Endodermal cell (in vitro differentiated cells): ENCODE data around the gene GPC6. TPM values are rescaled to one million over a fixed set of nuclear protein-coding genes. Genes with fewer than 3 reads are reported as not detected.

ENCODE experiments used
- DNase-seq: peaks from one replicate; pipeline ENCODE4 v3.0.0-alpha.2; 2017
- H3K27ac ChIP-seq: 2 replicates; pipeline ENCODE4 v1.5.1; 2013; ENCODE audit warnings: mild to moderate bottlenecking, low read depth, low read length, moderate library complexity
- H3K27me3 ChIP-seq: 2 replicates; pipeline ENCODE4 v1.6.1; 2013; ENCODE audit warnings: mild to moderate bottlenecking, low read length, moderate library complexity; ENCODE audit not compliant: insufficient read depth, control insufficient read depth, poor library complexity, severe bottlenecking
- H3K36me3 ChIP-seq: 2 replicates; pipeline ENCODE4 v1.7.0; 2013; ENCODE audit warnings: mild to moderate bottlenecking, low read length, moderate library complexity; ENCODE audit not compliant: control insufficient read depth, insufficient read depth
- H3K4me1 ChIP-seq: one replicate; pipeline ENCODE4 v1.7.0; 2013; ENCODE audit warnings: low read length; ENCODE audit not compliant: control insufficient read depth, insufficient read depth
- H3K4me3 ChIP-seq: 2 replicates; pipeline ENCODE4 v1.5.1; 2013; ENCODE audit warnings: mild to moderate bottlenecking, low read length, moderate library complexity
- H3K9ac ChIP-seq: 2 replicates; pipeline ENCODE4 v1.6.1; 2013; ENCODE audit warnings: mild to moderate bottlenecking, low read length, moderate library complexity; ENCODE audit not compliant: poor library complexity, severe bottlenecking; ENCODE audit errors: extremely low read depth
- H3K9me3 ChIP-seq: 2 replicates; pipeline ENCODE4 v1.6.1; 2013; ENCODE audit warnings: mild to moderate bottlenecking, low read length, moderate library complexity; ENCODE audit not compliant: control insufficient read depth
- H3K27ac Mint-ChIP-seq: 2 replicates; pipeline ENCODE4 v1.8.0; 2020; ENCODE audit warnings: mixed read lengths
- H3K27me3 Mint-ChIP-seq: 2 replicates; pipeline ENCODE4 v1.8.0; 2021; ENCODE audit warnings: mild to moderate bottlenecking, mixed read lengths; ENCODE audit not compliant: insufficient read depth
- H3K36me3 Mint-ChIP-seq: 2 replicates; pipeline ENCODE4 v1.8.0; 2020; ENCODE audit warnings: low read depth, mixed read lengths
- H3K4me1 Mint-ChIP-seq: 2 replicates; pipeline ENCODE4 v1.8.0; 2020; ENCODE audit warnings: mixed read lengths
- H3K4me3 Mint-ChIP-seq: 2 replicates; pipeline ENCODE4 v1.8.0; 2020; ENCODE audit warnings: mild to moderate bottlenecking, moderate library complexity, mixed read lengths
- H3K9me3 Mint-ChIP-seq: 2 replicates; pipeline ENCODE4 v1.8.0; 2020; ENCODE audit warnings: mild to moderate bottlenecking, mixed read lengths
- CTCF ChIP-seq: fragments of 200-600 bp; sonication (generic); conservative IDR thresholded peaks from 2 replicates; pipeline ENCODE4 v1.5.0; 2021; ENCODE audit warnings: antibody characterized with exemption, mild to moderate bottlenecking
- whole genome bisulfite sequencing, 2 experiments: methylation state at CpG; one replicate each; pipeline versions ENCODE4 v1.1.5 to v1.1.7; 2013; ENCODE audit warnings: missing lambda C conversion rate in 2 of 2, mixed read lengths in 1 of 2; ENCODE audit not compliant: insufficient coverage in 1 of 2, insufficient read length in 1 of 2; 5-methylcytosine and 5-hydroxymethylcytosine counted together
- total RNA-seq, 2 donors: library from RNA; stranded (reverse); fragmentation: NEBNext Ultra II Directional in 1 of 2; extraction: Animal tissue kit (Norgen Biotek cat#: 25700) in 1 of 2; gene quantifications; 2 replicates in 1 of 2; 3 replicates in 1 of 2; pipeline ENCODE4 v1.2.1, GENCODE V29; 2021

Gene GPC6
- total RNA-seq, 2 donors from 2014 or later: 69.6 to 80.4 TPM

- peaks cover 4% of the 10 kb centered on the region for H3K4me1 Mint-ChIP-seq
- Histone ChIP-seq H3K9me3 (no peaks in the 10 kb centered on the region), H3K36me3 (no peaks in the 10 kb centered on the region), H3K4me3 (no peak overlapping the region), H3K9ac (no peak overlapping the region), H3K27me3 (no peaks in the 10 kb centered on the region), H3K4me1 (no peaks in the 10 kb centered on the region), H3K27ac (no peak overlapping the region)
- TF ChIP-seq CTCF: no peak
- H3K4me3 Mint-ChIP-seq: no peak overlapping the region
- 100% methylated on average over 1 of the region's 1 CpG; no CpG with 5 or more reads in 1 of the 2 experiments for WGBS, 2 experiments
- no peaks in the 10 kb centered on the region for H3K9me3 Mint-ChIP-seq
- DNase-seq: no peak
- no peaks in the 10 kb centered on the region for H3K36me3 Mint-ChIP-seq
- no peaks in the 10 kb centered on the region for H3K27me3 Mint-ChIP-seq
- H3K27ac Mint-ChIP-seq: no peak overlapping the region
Observed at GRCh38 chr13:93951951-93952350, 725.3 kb downstream of the GPC6 start.

DNA sequence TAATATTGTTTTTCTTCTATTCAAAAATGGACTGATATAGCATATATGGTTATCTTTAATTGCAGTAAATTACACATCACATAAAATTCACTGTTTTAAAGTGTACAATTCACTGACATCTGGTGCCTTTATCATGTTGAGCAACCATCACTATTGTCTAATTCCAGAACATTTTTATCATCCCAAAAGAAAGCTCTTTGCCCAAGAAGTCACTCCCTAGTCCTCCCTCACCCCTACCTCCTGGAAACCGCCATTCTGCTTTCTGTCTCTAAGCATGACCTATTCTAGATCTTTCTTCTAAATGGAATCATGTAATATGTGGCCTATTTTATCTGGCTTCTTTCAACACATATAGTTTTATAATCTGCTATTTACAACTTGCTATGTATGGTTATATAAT, 727.2 kb downstream of the GPC6 start:
- H3K36me3 ChIP-seq: no peaks in the 10 kb centered on the region
- Mint-ChIP-seq H3K27me3 (peaks cover 7% of the 10 kb centered on the region), H3K9me3 (no peaks in the 10 kb centered on the region), H3K4me1 (peaks cover 8% of the 10 kb centered on the region), H3K36me3 (no peaks in the 10 kb centered on the region), H3K27ac (no peak overlapping the region), H3K4me3 (no peak overlapping the region)
- 91% methylated on average over 1 of the region's 1 CpG; no CpG with 5 or more reads in 1 of the 2 experiments for WGBS, 2 experiments
- DNase-seq: no peak
- TF ChIP-seq CTCF: no peak
- no peak overlapping the region for H3K27ac ChIP-seq
- no peak overlapping the region for H3K4me3 ChIP-seq
- H3K4me1 ChIP-seq: no peaks in the 10 kb centered on the region
- H3K27me3 ChIP-seq: no peaks in the 10 kb centered on the region
- H3K9ac ChIP-seq: no peak overlapping the region
- H3K9me3 ChIP-seq: peaks cover 6% of the 10 kb centered on the region

- no peaks in the 10 kb centered on the region for H3K27me3 ChIP-seq
- no peaks in the 10 kb centered on the region for H3K36me3 ChIP-seq
- no peaks in the 10 kb centered on the region for H3K9me3 Mint-ChIP-seq
- no peak overlapping the region for H3K9ac ChIP-seq
- H3K4me1 ChIP-seq: no peaks in the 10 kb centered on the region
- no peak overlapping the region for H3K27ac Mint-ChIP-seq
- peaks cover 7% of the 10 kb centered on the region for H3K27me3 Mint-ChIP-seq
- peaks cover 14% of the 10 kb centered on the region for H3K4me1 Mint-ChIP-seq
- no peak overlapping the region for H3K4me3 Mint-ChIP-seq
- H3K4me3 ChIP-seq: no peak overlapping the region
- no peak for DNase-seq
- no peaks in the 10 kb centered on the region for H3K36me3 Mint-ChIP-seq
- H3K27ac ChIP-seq: no peak overlapping the region
- peaks cover 6% of the 10 kb centered on the region for H3K9me3 ChIP-seq
- TF ChIP-seq CTCF: no peak
Observed at GRCh38 chr13:93955904-93956303, 729.3 kb downstream of the GPC6 start.
